ENCODE data around the gene GPHA2.

GPHA2 gene

DNA sequence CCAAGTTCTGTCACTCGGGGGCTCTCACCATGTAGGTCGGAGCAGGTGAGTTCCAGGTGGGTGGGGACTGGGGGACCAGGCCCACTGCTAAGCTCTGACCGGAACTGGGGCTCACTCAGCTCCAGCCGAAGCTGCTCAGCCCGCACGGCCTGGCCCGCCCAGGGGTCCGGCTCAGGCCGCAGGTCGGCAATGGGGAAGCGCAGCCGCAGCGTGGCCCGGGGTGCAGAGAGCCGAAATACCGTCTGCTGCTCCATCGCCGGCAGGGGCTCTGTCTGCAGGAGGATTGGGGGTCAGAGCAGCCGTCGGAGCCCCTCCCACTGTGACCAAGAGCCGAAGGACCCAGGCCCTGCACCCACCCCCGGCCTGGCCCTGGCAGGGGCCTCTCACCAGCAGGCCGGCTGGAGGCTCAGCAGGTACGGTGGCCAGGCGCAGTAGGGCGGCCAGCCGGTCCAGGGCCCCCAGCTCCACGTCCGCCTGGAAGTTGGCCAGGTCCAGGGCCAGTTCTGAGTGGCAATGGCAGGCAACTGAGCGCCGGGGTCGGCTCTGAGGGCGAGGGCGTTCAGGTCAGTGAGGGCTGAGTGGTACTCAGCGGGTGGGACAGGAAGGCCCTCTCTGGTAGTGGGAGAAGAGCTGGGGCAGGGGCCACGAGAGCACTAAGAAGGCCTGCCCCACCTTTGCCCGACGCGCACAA lies 25.9 kb downstream of the GPHA2 start:
- no peak for DNase-seq

- DNase-seq: no peak
Measured at GRCh38 chr11:64908766-64909165, 26.9 kb downstream of the GPHA2 start.

GRCh38 chr11:64906314-64906635 lies 29.4 kb downstream of the GPHA2 start:
- no peak for DNase-seq

DNA sequence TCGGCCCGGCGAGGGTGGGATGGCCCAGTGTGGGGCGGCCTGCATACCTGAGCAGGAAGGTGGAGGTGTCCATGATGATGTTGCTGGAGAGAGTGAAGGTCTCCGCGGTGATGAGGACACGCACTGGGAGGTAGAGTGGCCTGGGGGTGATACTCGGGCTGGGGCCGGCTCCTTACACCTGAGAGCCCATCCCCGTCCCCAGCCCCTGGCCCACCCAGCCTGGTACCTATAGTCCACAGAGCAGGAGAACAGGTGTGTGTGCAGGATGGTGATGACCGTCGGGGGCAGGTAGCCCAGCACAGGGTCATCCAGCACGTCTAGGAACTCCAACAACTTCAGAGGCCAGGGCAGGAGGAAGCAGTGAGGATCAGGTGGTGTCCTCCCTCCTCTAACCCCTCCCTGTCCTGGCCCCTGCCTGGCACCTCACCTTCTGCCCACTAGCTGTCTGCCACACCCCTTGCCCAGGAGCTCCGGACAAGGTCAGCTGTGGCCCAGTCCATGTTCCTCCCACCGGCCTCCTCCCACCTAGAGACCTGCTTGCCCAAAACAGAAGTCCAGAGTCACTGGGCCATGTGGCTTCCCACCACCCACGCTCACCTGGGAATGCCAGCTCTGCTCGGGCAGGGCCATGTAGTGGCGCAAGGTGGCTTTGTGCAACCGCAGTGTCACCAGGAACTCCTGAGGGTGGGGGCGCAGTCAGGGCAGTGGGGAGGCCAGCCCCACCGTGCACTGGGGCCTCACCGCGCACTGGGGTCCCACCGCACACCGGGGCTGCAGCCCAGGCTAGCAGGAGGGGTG lies 30.0 kb downstream of the GPHA2 start:
- DNase-seq: no peak

DNA sequence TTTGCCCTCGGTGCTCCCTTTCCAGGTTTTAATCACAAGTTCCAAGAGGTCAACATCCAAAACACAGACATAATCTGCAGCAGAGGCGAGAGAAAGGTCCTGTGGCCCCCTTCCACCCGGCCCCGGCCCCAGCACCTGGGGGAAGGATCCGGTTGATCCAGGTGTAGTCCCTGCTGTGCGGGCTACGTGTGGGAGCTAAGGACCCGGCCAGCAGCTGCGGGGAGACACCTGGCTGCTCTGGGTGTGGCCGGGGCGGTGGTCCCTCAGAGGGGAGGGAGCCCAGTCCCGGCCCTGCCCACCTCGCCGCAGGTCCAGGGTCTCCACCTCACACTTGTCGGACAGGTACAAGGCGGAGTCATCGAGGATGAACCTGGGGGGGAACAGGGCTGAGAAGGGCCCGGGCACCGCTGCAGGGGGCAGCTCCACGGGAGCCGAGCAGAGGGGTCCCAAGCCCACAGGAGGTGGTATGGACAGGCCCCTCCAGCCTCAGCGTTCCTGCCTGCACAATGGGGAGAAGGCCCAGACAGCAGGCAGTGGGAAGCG lies 32.3 kb downstream of the GPHA2 start:
- no peak for DNase-seq

DNA sequence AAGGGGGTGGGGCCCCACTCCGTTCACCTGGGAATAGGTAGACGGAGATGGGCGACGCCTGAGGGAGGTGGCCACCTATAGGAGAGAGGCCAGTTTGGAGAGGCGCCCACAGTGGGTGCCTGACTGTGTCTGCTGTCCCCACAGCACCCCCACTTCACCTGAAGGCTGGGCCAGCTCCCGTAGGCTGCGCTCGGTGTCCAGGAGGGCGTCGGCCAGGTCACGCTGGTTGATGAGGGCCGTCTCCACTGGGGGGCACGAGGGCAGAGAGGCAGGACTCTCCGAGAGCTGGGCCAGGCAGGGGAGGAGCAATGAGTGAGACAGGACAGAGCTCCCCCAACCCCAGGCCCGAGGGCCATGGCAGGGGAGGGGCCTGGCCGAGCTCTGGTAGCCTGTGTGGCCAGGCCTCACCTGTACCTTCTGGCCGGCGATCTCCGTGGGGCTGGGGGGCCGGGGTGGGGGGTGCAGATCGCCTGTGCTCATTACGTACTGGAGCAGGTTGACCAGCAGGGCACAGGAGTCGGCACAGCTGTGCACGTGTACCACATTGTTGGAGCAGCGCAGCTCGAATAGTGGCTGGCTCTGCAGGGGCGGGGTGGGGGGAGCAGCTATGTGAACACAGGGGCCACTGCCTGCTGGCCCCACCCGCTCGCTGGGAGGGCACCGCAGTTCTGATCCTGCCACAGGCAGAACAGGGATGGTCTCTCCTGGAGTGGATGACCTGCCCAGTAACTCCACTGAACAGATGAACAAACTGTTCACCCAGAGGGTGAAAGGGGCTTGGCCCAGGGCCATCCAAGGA lies 33.4 kb downstream of the GPHA2 start:
- DNase-seq: no peak

DNA sequence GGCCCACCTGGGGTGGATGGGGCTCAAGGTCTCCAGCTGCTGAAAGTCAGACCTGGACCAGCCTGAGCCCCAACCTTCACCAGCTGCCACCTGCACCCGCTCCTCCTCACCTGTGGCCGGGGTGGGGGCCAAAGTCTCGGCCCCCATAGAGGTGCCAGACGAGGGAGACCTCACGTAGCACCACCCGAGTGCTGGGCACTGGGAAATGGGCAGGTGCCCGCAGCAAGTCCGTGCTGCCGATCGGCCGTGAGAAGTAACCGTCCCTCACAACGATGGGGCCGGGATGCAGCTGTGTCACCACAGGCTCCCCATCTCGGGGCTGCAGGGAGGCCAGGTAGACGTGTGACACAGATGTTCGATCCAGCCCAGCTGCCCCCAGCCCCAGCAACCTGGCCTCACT lies 34.9 kb downstream of the GPHA2 start:
- no peak for DNase-seq

DNA sequence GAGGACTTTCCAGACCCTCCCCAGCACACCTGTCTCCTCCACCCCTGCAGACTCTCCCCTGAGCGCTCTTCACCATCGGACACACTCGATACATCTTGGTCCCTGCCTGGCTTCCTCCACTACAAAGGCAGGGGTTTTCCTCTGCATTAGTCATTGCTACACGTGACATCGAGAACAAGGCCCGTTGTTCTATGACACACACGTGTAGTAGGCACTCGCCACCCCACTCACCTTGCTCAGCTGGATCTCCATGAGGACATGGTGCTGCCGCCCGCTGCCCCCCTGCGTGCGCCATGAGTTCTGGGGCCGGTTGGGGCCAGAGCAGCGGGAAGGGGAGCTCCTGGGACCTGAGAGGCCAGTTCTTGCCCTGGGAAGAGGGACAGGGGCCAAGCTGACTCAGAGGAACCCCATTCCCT lies 35.4 kb downstream of the GPHA2 start:
- peak; percentile 68 to 71 for DNase-seq

DNA sequence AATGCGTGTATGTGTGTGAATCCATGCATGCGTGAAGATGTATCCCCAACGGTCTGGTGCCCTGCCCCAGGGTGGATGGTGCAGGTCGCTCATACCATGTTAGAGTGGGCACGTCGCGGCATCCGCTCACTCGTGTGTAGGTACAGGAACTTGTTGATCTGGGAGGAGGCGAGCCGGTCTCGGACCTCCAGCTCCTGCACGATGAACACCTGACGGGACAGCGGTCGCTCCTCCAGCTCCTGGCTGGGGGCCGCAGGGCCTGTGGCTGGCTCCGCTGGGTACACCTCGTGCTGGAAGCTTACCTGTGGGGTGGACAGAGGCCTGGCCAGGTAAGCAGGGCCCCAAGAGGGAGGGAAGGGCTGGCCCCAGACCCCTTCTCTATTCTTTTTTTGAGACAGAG lies 37.2 kb downstream of the GPHA2 start:
- no peak for DNase-seq

DNA sequence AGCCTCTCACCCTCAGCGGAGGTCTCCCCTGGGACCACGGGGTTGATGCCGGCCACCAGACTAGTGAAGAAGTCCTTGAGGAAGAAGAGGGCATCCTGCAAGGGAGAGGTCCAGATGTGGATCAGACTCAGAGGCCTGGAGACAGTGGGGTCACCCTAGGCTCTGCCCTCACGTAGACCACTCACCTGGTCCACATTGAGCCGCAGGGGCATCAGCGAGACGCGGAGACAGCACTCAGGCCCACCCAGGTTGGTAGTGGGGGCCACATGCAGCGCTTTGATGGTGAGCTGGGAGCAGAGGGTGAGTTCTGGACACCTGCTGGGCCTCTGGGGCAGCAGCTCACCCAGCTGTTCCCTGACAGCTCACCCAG lies 37.6 kb downstream of the GPHA2 start:
- no peak for DNase-seq

DNA sequence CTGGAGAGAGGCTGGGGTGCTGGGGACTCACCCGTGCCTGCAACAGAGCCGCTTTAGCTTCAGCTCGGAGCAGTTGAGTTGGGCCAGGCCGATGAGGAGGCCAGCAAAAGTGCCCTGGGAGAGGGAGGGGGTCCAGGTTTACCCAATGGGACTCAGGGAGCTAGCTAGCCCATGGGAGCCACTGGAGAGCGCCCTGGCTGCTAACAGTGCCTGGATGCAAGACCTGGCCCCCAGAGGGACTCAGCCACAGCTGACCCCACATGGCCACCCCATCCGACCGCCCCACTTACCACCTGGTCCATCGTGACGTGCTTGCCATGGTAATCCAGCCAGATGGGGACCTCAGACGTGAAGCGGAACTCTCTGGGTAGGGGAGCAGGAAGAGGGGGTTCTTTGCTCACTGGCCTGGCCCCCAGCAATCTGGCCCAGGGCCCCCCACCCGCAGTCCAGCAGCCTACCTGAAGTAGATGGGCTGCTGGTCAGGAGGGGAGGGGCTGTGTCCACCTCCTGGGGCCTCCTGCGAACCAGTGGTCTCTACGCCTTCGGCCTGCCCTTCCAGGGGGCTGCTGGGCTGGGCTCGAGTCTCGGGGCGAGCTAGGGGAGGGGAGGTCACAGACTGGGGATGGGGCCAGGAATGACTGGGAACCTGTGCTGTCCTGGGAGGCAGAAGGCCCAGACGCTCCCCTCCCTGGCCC lies 38.2 kb downstream of the GPHA2 start:
- DNase-seq: no peak

DNA sequence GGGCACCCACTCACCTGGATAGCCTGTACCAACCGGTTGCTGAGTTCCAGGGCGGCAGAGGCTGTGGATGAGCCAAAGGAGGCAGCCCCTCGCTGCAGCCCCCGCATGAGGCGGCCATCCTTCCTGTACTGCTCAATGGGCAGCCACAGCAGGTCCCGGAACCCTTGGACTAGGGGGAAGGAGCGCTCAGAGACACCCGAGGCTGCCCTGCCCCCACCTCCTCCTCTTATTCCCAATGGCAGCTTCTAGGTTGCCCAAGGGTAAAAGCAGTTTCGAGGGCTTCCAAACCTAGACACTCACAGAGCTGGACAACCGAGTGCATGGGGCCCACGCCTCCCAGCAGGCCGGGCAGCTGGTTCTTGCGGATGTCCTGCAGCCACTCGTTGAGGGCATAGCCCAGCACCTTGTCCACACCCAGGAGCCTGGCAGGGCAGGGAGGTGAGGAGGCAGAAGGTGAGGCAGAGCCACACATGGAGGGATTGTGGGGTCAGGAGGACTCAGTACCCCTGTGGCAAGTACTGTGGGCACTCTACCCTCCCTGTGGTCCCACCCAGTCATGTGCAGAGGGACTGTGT lies 39.2 kb downstream of the GPHA2 start:
- no peak for DNase-seq

DNA sequence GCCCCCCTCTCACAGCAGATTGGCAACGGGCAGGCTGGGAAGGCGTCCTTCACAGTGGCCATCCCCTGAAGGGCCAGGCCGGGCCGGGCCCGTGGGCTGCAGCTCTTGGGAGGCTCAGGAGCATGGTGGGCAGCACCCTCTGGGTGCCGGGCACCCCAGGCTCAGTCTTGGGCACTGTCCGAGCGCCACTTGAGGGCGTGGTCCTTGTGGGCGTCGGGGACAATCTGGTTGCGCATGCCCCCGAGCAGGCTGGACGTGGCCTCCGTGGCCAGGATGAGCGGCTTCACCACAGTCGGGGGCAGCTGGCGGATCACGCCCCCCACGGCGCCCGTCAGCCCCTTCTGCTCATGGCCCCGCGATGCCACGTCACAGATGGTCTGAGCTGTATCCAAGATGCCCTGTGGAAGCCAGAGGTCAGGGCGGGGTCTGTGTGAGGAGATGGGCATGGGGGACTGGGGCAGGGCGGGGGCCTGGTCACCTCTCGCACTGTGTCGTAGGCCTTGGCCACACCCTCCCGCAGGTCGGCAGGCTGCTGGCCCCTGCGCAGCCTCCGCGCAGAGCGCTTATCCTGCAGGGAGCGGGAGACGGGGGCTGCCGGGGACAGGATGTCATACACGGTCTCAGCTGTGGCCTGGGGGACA lies 40.8 kb downstream of the GPHA2 start:
- no peak for DNase-seq

GRCh38 chr11:64894070-64894811 lies 41.5 kb downstream of the GPHA2 start:
- peak; percentile 96 for DNase-seq

DNA sequence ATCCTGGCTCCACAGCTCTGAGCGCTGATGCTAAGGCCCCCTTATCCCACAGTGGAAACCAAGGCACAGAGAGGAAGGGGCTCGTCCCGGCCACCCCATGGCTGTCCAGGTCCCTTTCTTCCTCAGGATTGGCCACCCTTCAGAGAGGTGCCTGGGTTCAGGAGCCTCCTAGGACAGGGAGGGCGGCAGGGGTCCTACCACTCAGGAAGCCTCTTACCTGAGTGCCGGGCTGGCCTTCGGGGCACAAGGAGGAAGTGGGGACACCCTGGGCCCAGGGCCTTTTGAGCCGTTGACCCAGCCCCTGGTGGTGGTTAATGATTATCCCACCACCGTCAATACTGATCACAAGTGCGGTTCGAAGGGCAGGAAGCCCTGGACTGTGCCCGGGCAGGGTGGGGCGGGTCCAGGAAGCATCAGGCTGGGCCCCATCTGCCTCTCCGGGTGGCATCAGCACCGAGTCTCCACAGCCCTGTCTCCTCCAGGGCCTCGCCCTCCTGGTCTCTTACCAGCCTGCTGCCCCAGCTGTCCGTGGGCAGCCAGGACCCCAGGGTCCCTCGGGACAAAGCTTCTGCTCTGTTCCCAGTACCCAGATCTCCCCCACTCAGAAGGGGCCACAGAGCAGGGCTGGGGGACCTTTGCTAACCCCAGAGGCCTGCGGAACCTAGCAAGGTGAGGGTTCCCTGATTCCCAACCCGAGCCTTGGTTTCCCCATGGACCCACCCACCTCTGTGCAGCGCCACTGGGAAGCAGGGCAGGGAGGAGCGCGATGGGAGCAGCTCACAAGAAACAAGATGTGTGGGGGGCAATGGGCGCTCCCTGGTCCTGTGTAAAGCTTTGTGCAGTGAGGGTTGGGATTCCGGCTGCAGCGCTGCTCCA lies 42.3 kb downstream of the GPHA2 start:
- no peak for DNase-seq

DNA sequence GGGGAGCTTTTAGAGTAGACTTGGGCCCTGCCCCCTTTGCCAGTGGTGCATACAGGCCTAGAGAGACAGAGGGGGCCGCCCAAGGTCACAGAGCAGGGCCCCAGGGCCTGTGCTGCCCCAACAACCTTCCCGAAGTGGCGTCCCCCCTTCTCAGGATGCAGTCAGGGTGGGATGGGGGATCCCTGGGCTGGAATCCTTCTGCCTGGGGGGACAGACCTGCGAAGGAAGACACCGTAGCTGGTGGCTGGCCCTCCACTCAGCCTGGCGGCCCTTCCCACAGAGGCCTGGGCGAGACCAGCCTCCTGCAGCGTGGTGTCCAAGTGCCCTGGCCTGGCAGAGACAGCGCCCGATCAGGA lies 42.9 kb downstream of the GPHA2 start:
- DNase-seq: no peak

- DNase-seq: no peak
Measured at GRCh38 chr11:64892411-64892831, 43.3 kb downstream of the GPHA2 start.

GRCh38 chr11:64891880-64892279 lies 43.8 kb downstream of the GPHA2 start:
- no peak for DNase-seq

DNA sequence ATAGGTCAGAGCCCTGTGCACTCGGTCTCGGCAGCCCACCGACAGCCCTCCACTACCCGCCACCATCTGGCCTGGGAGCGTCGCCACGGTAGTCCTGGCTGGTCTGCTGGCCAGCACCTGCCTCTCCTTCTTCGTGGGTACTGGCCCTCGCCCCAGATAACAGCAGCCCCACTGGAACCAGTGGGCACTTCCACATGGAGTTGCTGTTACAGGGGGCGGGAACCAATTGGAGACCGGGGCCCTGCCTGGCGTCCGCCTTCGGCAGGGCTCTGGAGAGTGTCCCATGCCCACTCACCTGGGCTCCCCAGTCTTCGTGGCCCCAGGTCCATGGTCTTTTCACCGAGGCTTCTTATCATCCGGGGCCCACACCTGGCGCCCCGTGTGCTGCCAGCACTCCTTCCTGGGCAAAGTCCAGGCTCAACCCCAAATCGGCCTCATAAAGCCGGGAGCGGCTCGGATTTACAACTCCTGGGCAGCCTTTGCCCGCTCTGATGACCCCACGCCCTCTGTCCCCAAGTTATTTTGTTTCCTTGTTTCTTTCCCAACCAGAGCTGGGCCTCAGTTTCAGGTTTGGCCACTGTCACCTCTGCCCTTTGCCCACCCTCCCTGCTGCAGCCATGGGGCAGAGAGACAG lies 44.4 kb downstream of the GPHA2 start:
- no peak for DNase-seq

DNA sequence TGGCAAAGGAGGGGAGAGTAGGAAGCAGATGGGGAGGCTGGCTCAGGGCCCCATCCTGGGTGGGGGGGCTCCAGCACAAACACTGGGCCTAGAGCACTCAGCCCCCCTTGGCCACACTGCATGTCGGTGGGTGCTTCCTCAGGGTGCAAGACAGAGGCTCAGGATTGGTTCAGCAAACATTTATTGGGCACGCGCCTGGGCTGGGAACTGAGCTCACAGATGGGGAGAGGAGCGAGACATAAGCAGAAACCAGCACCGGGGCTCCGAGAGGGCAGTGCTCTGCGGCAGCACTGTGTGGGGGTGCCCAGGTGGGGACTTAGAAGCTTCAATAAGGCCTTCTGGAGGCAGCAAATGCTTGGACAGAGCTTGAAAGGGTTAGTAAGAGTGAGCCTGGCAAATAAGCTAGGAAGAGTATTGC lies 45.2 kb downstream of the GPHA2 start:
- no peak for DNase-seq
